B cell (primary cell): Measurements from ENCODE around the gene AFF3. TPM values are rescaled to one million over a fixed set of nuclear protein-coding genes. Genes with fewer than 3 reads are reported as not detected.

Experiments used
- ATAC-seq: fragments of 200-7000 bp; cut with Tn5 transposase; one replicate; pipeline ENCODE4 v1.10.0; 2021; ENCODE audit warnings: low read depth, mild to moderate bottlenecking, moderate number of reproducible peaks, moderate library complexity
- CTCF ChIA-PET: fragments of 350-600 bp; sonication (Branson Sonifier 250); formaldehyde crosslinking; loops from one replicate; lab custom pipeline; 2021; ENCODE audit warnings: antibody characterized with exemption, inconsistent platforms; lab: Charles Lee
- POLR2A ChIA-PET: fragments of 350-600 bp; sonication (Branson Sonifier 250); formaldehyde crosslinking; loops from one replicate; lab custom pipeline; 2021; ENCODE audit warnings: antibody characterized with exemption; lab: Charles Lee
- DNase-seq: peaks from one replicate; pipeline ENCODE4 v3.0.0; 2013
- H2AFZ ChIP-seq: 2 replicates; pipeline ENCODE4 v1.6.1; 2012; ENCODE audit warnings: mild to moderate bottlenecking, low read depth, low read length; ENCODE audit not compliant: insufficient read depth, poor library complexity, severe bottlenecking
- H3K27ac ChIP-seq, 2 donors: 1 replicate in 1 of 2; 2 replicates in 1 of 2; pipeline ENCODE4 v1.5.1; 2012 to 2013; ENCODE audit warnings: low read length in 2 of 2, mild to moderate bottlenecking in 2 of 2, moderate library complexity in 1 of 2
- H3K27me3 ChIP-seq, 4 experiments: fragments of 200-600 bp in 1 of 4; sonication (generic) in 1 of 4; replicated peaks in 1 of 4; 1 replicate in 2 of 4; 2 replicates in 2 of 4; pipeline versions ENCODE4 v1.6.1 to v1.7.0; 2013 to 2016; ENCODE audit warnings: low read length in 3 of 4, mild to moderate bottlenecking in 2 of 4, mixed read lengths in 1 of 4, moderate library complexity in 1 of 4; ENCODE audit not compliant: insufficient read depth in 4 of 4, control insufficient read depth in 3 of 4; ENCODE audit errors: control extremely low read depth in 1 of 4
- H3K36me3 ChIP-seq, 2 experiments: replicated peaks in 1 of 2; 1 replicate in 1 of 2; 2 replicates in 1 of 2; pipeline versions ENCODE4 v1.6.1 to v1.7.1; 2013; ENCODE audit warnings: low read length in 1 of 2; ENCODE audit not compliant: insufficient read depth in 2 of 2, control insufficient read depth in 1 of 2; ENCODE audit errors: control extremely low read depth in 1 of 2, extremely low read depth in 1 of 2
- H3K4me1 ChIP-seq, 2 donors: fragments of 200-600 bp in 1 of 2; sonication (generic) in 1 of 2; 1 replicate in 1 of 2; 2 replicates in 1 of 2; pipeline versions ENCODE4 v1.5.1 to v1.6.1; 2013 to 2017; ENCODE audit warnings: low read length in 2 of 2; ENCODE audit not compliant: control insufficient read depth in 2 of 2, insufficient read depth in 2 of 2
- H3K4me2 ChIP-seq: replicated peaks from 2 replicates; pipeline ENCODE3; 2012; ENCODE audit warnings: mild to moderate bottlenecking, low read depth, low read length; ENCODE audit not compliant: poor library complexity, severe bottlenecking
- H3K4me3 ChIP-seq, 5 experiments: fragments of 200-600 bp in 1 of 5; sonication (generic) in 1 of 5; 1 replicate in 3 of 5; 2 replicates in 2 of 5; pipeline versions ENCODE4 v1.5.1 to v1.7.0; 2011 to 2016; ENCODE audit warnings: low read length in 4 of 5, mild to moderate bottlenecking in 4 of 5, low read depth in 2 of 5, control low read depth in 1 of 5, moderate library complexity in 1 of 5; ENCODE audit not compliant: insufficient read depth in 1 of 5; ENCODE audit errors: control extremely low read depth in 1 of 5, extremely low read depth in 1 of 5
- H3K79me2 ChIP-seq: fragments of 200-600 bp; sonication (generic); one replicate; pipeline ENCODE4 v1.6.0; 2016; ENCODE audit warnings: low read length; ENCODE audit not compliant: control insufficient read depth, insufficient read depth
- H3K9ac ChIP-seq: fragments of 200-600 bp; sonication (generic); 2 replicates; pipeline ENCODE4 v1.6.1; 2017; ENCODE audit warnings: mild to moderate bottlenecking, low read length, moderate library complexity
- H3K9me3 ChIP-seq, 3 donors: one replicate each; pipeline versions ENCODE4 v1.6.1 to v1.7.1; 2013; ENCODE audit warnings: low read length in 2 of 3; ENCODE audit not compliant: control insufficient read depth in 2 of 3, insufficient read depth in 1 of 3; ENCODE audit errors: control extremely low read depth in 1 of 3
- H4K20me1 ChIP-seq: 2 replicates; pipeline ENCODE4 v1.6.0; 2012; ENCODE audit warnings: mild to moderate bottlenecking, low read length; ENCODE audit not compliant: insufficient read depth, control insufficient read depth, poor library complexity, severe bottlenecking
- H3K27ac Mint-ChIP-seq: one replicate; pipeline ENCODE4 v1.8.0; 2021; ENCODE audit warnings: mixed read lengths
- H3K27me3 Mint-ChIP-seq: one replicate; pipeline ENCODE4 v1.8.0; 2021; ENCODE audit warnings: mixed read lengths
- H3K4me1 Mint-ChIP-seq: one replicate; pipeline ENCODE4 v1.8.0; 2021; ENCODE audit warnings: mixed read lengths
- H3K4me3 Mint-ChIP-seq: one replicate; pipeline ENCODE4 v1.8.0; 2021; ENCODE audit warnings: mixed read lengths
- H3K9me3 Mint-ChIP-seq: one replicate; pipeline ENCODE4 v1.8.0; 2022; ENCODE audit warnings: mixed read lengths; ENCODE audit not compliant: insufficient read depth
- EZH2 ChIP-seq: IDR thresholded peaks from 2 replicates; pipeline ENCODE4 v1.6.1; 2012; ENCODE audit warnings: borderline replicate concordance, low read depth, mild to moderate bottlenecking, moderate library complexity, low read length; ENCODE audit not compliant: insufficient read depth, poor library complexity, severe bottlenecking
- WGBS: methylation state at CpG from one replicate; pipeline ENCODE4 v1.1.5; 2013; ENCODE audit warnings: missing lambda C conversion rate; ENCODE audit not compliant: insufficient coverage; 5-methylcytosine and 5-hydroxymethylcytosine counted together
- intact Hi-C: fragments of 100-400 bp; cut with micrococcal nuclease; formaldehyde crosslinking; loops from one replicate; pipeline ENCODE4 v1.10.0; 2022
- polyA plus RNA-seq: library from polyadenylated mRNA; depleted of rRNA; stranded (reverse); fragments of >200 nt; gene quantifications from 2 replicates; pipeline ENCODE4 v1.2.3, GENCODE V29; 2012
- total RNA-seq, 2 donors: library from RNA; stranded (reverse); fragments of 120-200 nt in 1 of 2; gene quantifications; 1 replicate in 1 of 2; 2 replicates in 1 of 2; pipeline versions ENCODE4 v1.2.3 to v1.2.4, GENCODE V29; 2013 to 2022
- TF ChIP-seq, protein P1 (sequence below): fragments of 200-600 bp; IDR thresholded peaks from one replicate; pipeline ENCODE4 v1.8.0; 2022; ENCODE audit warnings: antibody characterized with exemption, mild to moderate bottlenecking

Gene AFF3
- total and polyA plus RNA-seq, 2 donors (not counting 1 experiment from before 2014, with no cell fraction given), result 117 to 830 TPM

- no peak overlapping the region for H3K27ac Mint-ChIP-seq
- Histone ChIP-seq H3K4me3 (no peak overlapping the region), H3K9ac (no peak overlapping the region), H3K79me2 (peaks cover 83% of the 10 kb centered on the region), H3K27ac (no peak overlapping the region), H3K9me3 (no peaks in the 10 kb centered on the region), H4K20me1 (peaks cover 75% of the 10 kb centered on the region), H3K4me2 (peak overlapping the region; percentile 10), H2AFZ (no peak overlapping the region), H3K36me3 (peaks cover 2 to 46% of the 10 kb centered on the region in 2 experiments), H3K4me1 (peaks cover 22 to 23% of the 10 kb centered on the region in 2 donors), H3K27me3 (no peaks in the 10 kb centered on the region)
- intact Hi-C loops, result no loop called here
- CTCF ChIA-PET, result interaction anchor here (1.8 kb wide), 1 partner anchor 240 kb away, joined by 6 read pairs; no protein-coding TSS in a partner anchor
- POLR2A ChIA-PET, result no interaction called here
- no peak for TF ChIP-seq EZH2
- TF ChIP-seq, protein P1, sequence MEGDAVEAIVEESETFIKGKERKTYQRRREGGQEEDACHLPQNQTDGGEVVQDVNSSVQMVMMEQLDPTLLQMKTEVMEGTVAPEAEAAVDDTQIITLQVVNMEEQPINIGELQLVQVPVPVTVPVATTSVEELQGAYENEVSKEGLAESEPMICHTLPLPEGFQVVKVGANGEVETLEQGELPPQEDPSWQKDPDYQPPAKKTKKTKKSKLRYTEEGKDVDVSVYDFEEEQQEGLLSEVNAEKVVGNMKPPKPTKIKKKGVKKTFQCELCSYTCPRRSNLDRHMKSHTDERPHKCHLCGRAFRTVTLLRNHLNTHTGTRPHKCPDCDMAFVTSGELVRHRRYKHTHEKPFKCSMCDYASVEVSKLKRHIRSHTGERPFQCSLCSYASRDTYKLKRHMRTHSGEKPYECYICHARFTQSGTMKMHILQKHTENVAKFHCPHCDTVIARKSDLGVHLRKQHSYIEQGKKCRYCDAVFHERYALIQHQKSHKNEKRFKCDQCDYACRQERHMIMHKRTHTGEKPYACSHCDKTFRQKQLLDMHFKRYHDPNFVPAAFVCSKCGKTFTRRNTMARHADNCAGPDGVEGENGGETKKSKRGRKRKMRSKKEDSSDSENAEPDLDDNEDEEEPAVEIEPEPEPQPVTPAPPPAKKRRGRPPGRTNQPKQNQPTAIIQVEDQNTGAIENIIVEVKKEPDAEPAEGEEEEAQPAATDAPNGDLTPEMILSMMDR, result no peak
- ATAC-seq (no peak), DNase-seq (no peak)
- H3K9me3 Mint-ChIP-seq, result peaks cover 3% of the 10 kb centered on the region
- no CpG with 5 or more reads among the region's 3 CpGs for WGBS
- no peak overlapping the region for H3K4me3 Mint-ChIP-seq
- H3K27me3 Mint-ChIP-seq, result no peaks in the 10 kb centered on the region
- peaks cover 64% of the 10 kb centered on the region for H3K4me1 Mint-ChIP-seq
These were observed 120.5 kb downstream of the AFF3 start for GRCh38 chr2:100021791-100022340.

- Mint-ChIP-seq H3K9me3 (no peaks in the 10 kb centered on the region), H3K4me3 (no peak overlapping the region), H3K27ac (no peak overlapping the region), H3K27me3 (no peaks in the 10 kb centered on the region), H3K4me1 (peaks cover 51% of the 10 kb centered on the region)
- intact Hi-C loops, result no loop called here
- no peaks in the 10 kb centered on the region for H3K27me3 ChIP-seq
- DNase-seq, result no peak
- TF ChIP-seq EZH2, result no peak
- TF ChIP-seq, protein P1, result no peak
- peaks cover 2 to 62% of the 10 kb centered on the region in 2 experiments for H3K36me3 ChIP-seq
- H3K4me2 ChIP-seq, result no peak overlapping the region
- H4K20me1 ChIP-seq, result peaks cover 90% of the 10 kb centered on the region
- no peak for ATAC-seq
- no peak overlapping the region for H3K4me3 ChIP-seq
- POLR2A ChIA-PET, result no interaction called here
- WGBS, result 94% methylated on average over 6 of the region's 6 CpGs
- no peaks in the 10 kb centered on the region for H3K9me3 ChIP-seq
- H3K4me1 ChIP-seq, result peaks cover 22 to 23% of the 10 kb centered on the region in 2 donors
- H3K79me2 ChIP-seq, result peaks cover 90% of the 10 kb centered on the region
- CTCF ChIA-PET, result no interaction called here
- H3K27ac ChIP-seq, result peak overlapping the region in 1 of 2 donors; percentile 46
- H2AFZ ChIP-seq, result no peak overlapping the region
- no peak overlapping the region for H3K9ac ChIP-seq
These were observed 122.9 kb downstream of the AFF3 start for GRCh38 chr2:100019499-100019898.
